Left renal pelvis (tissue), 4 donors: Measurements from ENCODE around the gene GDA. TPM values are rescaled to one million over a fixed set of nuclear protein-coding genes. Genes with fewer than 3 reads are reported as not detected.

ENCODE experiments used
- DNase-seq, 4 donors: peaks; one replicate each; pipeline ENCODE4 v3.0.0-alpha.2; 2013; ENCODE audit warnings: low read depth in 4 of 4, low spot score in 3 of 4
- polyA plus RNA-seq, 4 donors: library from polyadenylated mRNA; unstranded; fragments of 120-200 nt; gene quantifications; one replicate each; pipeline ENCODE4 v1.2.1, GENCODE V29; 2013; ENCODE audit not compliant: insufficient read length in 4 of 4

The GDA gene
- polyA plus RNA-seq, 4 donors = 0.23 to 14.4 (median 0.87) TPM

GRCh38 chr9:72147676-72148075 lies 1.6 kb upstream of the GDA start:
- no peak for DNase-seq

- no peak for DNase-seq
These were observed 887 bp downstream of the GDA start for GRCh38 chr9:72150127-72150526.

DNA sequence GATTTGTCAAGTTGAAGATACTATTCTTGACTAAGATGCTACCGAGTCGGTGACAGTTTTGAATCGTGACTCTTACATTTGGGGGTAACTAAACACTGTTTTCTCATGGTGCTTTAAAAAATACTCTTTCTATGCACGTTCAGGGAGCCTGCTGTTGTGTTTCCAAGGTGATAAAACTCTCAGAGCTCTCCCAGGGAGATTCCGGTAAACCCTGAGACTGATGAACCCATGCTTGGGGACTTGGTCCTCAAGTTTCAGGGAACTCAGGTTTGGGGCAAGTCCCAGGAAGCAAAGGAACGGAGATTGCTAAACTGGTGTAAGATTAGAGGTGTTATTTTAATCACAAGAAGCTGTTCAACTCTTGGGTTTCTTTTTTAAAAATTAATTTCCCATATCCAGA lies 1.4 kb downstream of the GDA start:
- no peak for DNase-seq

- DNase-seq = no peak
These were observed 1.9 kb downstream of the GDA start for GRCh38 chr9:72151104-72151503.

DNA sequence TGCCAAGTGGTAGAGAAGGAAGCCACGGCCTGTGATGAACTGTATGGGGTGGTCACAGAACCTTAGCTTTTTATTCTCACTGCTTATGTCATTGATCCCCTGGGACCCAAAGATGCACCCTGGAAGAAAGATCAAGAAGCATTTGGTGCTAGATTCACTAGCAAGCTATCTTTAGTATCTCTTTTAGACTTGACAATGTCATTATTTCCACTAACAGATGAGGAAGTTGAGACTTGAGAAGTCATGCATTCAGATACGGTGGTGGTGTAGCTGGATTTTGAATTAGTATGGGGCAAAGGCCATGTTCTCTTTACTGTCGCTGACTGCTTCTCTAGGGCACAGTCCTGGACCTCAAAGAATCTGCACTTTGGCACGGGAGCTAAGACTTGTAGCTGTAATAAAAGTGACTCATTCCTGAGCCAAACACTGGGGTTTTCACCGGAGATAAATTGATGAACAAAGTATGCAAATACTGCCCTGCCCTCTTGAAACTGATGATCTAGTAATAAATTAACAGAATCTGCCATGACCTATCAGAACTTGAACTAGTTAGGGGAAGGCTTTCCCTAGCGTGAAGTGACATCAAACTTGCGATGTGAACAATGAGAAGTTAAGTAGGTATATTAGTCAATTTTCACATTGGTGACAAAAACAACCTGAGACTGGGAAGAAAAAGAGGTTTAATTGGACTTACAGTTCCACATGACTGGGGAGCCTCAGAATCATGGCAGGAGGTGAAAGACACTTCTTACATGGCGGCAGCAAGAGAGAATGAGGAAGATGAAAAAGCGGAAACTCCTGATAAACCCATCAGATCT lies 5.4 kb downstream of the GDA start:
- DNase-seq = no peak

DNA sequence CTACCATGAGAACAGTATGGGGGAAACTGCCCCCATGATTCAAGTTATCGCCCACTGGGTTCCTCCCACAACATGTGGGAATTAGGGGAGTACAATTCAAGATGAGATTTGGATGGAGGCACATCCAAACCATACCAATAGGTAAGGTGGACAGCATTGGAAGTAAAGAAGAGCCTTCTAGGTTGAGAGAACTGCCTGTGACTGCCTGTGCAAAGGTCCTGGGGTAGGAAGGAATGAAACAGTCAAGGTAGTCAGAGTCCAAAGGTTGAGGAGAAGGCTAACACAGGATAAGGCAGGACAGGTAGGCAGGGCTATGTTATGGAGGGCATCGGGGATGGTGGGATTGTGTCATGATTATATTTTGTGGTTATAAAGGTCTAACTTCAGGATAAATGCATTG lies 6.1 kb downstream of the GDA start:
- no peak for DNase-seq

- no peak for DNase-seq
These were observed 7.3 kb downstream of the GDA start for GRCh38 chr9:72156586-72156985.

- no peak for DNase-seq
These were observed 9.4 kb downstream of the GDA start for GRCh38 chr9:72158680-72159079.

- DNase-seq = no peak
These were observed 11.3 kb downstream of the GDA start for GRCh38 chr9:72160446-72161123.

- DNase-seq = no peak
These were observed 16.1 kb downstream of the GDA start for GRCh38 chr9:72165326-72165725.

GRCh38 chr9:72165821-72166547 lies 16.7 kb downstream of the GDA start:
- DNase-seq = no peak

GRCh38 chr9:72168075-72168474 lies 18.8 kb downstream of the GDA start:
- no peak for DNase-seq

GRCh38 chr9:72169178-72169577 lies 19.9 kb downstream of the GDA start:
- DNase-seq = no peak

- DNase-seq = no peak
These were observed 23.8 kb downstream of the GDA start for GRCh38 chr9:72173080-72173479.

GRCh38 chr9:72185561-72185960 lies 36.3 kb downstream of the GDA start:
- DNase-seq = no peak

GRCh38 chr9:72187121-72187695 lies 38.0 kb downstream of the GDA start:
- DNase-seq = no peak

GRCh38 chr9:72188232-72188631 lies 39.0 kb downstream of the GDA start:
- no peak for DNase-seq

GRCh38 chr9:72193478-72193881 lies 44.2 kb downstream of the GDA start:
- no peak for DNase-seq

DNA sequence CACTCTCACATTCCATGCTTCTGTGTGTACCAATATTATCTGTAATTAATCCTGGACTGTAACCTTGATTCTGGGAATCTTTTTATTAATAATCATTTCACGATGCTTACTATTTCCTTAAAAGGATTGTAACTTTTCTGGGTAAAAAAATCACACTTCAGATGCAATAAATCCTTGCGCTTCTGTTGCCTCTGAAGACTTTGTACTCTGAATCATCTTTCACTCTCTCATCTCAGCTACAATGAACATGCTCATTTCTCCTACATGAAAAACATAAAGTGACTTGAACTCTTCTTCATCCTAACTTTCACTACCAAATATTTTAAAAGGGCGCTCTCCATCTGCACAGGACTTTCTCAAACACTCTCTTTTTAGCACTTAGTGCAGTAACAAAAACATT lies 50.0 kb downstream of the GDA start:
- no peak for DNase-seq

- no peak for DNase-seq
These were observed 51.2 kb downstream of the GDA start for GRCh38 chr9:72200452-72200851.

DNA sequence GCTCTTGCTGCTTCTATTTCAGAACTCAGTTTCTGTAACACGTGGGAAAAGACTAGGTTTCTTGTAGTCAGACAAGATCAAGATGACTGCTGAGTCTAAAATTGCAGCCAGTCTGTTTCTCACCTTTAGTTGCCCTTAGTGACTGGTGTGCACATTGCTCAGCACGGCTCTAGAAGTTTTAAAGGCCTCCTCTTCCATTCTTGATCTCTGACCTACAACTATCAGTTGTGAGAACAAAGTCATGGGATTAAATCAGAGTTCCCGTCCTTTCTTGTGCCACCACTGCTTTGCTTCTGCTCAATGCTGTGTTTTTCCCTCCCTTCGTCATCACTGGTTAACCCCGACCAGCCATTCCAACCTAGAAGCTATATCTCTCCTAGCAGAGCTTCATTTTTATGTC lies 52.8 kb downstream of the GDA start:
- DNase-seq = no peak
